Mesenchymal stem cell (in vitro differentiated cells and primary cell): ENCODE results near the gene C13orf46.

Experiments
- DNase-seq: peaks from one replicate; pipeline ENCODE4 v3.0.0-alpha.2; 2013
- H2AFZ ChIP-seq: one replicate; pipeline ENCODE4 v1.6.1; 2013; ENCODE audit warnings: low read depth, mild to moderate bottlenecking, control low read depth, inconsistent platforms, low read length, moderate library complexity
- H2AK5ac ChIP-seq: 2 replicates; pipeline ENCODE4 v1.6.1; 2013; ENCODE audit warnings: low read length, moderate library complexity, mild to moderate bottlenecking, inconsistent platforms; ENCODE audit not compliant: severe bottlenecking
- H2BK120ac ChIP-seq: one replicate; pipeline ENCODE4 v1.6.1; 2013; ENCODE audit warnings: low read depth, mild to moderate bottlenecking, inconsistent platforms, low read length, moderate library complexity
- H2BK12ac ChIP-seq, 2 experiments: one replicate each; pipeline ENCODE4 v1.6.1; 2013; ENCODE audit warnings: inconsistent platforms in 2 of 2, low read length in 2 of 2, mild to moderate bottlenecking in 2 of 2, moderate library complexity in 2 of 2, control low read depth in 1 of 2
- H2BK15ac ChIP-seq: one replicate; pipeline ENCODE4 v1.6.1; 2013; ENCODE audit warnings: mild to moderate bottlenecking, low read depth, inconsistent platforms; ENCODE audit not compliant: poor library complexity, severe bottlenecking
- H2BK5ac ChIP-seq: 2 replicates; pipeline ENCODE4 v1.6.1; 2013; ENCODE audit warnings: low read depth, mild to moderate bottlenecking, low read length, control low read depth, inconsistent platforms; ENCODE audit not compliant: poor library complexity, severe bottlenecking
- H3K14ac ChIP-seq, 2 experiments: one replicate each; pipeline ENCODE4 v1.6.1; 2013; ENCODE audit warnings: inconsistent platforms in 2 of 2, low read length in 2 of 2, control low read depth in 1 of 2, mild to moderate bottlenecking in 1 of 2, moderate library complexity in 1 of 2
- H3K18ac ChIP-seq, 2 experiments: one replicate each; pipeline ENCODE4 v1.6.1; 2013; ENCODE audit warnings: inconsistent platforms in 2 of 2, low read length in 2 of 2, control low read depth in 1 of 2, low read depth in 1 of 2, mild to moderate bottlenecking in 1 of 2
- H3K23ac ChIP-seq, 2 experiments: one replicate each; pipeline ENCODE4 v1.6.1; 2013; ENCODE audit warnings: inconsistent platforms in 2 of 2, low read length in 2 of 2, mild to moderate bottlenecking in 2 of 2, moderate library complexity in 2 of 2, control low read depth in 1 of 2
- H3K27ac ChIP-seq: 2 replicates; pipeline ENCODE4 v1.5.1; 2013; ENCODE audit warnings: mild to moderate bottlenecking, moderate library complexity, low read length, control low read depth, inconsistent platforms; ENCODE audit not compliant: poor library complexity, severe bottlenecking
- H3K27me3 ChIP-seq, 2 experiments: 2 replicates each; pipeline versions ENCODE4 v1.6.1 to v1.7.0; 2013; ENCODE audit warnings: low read length in 2 of 2, mild to moderate bottlenecking in 2 of 2, moderate library complexity in 2 of 2, control low read depth in 1 of 2, inconsistent platforms in 1 of 2; ENCODE audit not compliant: control insufficient read depth in 1 of 2, insufficient read depth in 1 of 2
- H3K36me3 ChIP-seq, 2 experiments: 2 replicates each; pipeline versions ENCODE4 v1.6.1 to v1.7.0; 2013; ENCODE audit warnings: low read length in 2 of 2, control low read depth in 1 of 2, inconsistent platforms in 1 of 2, low read depth in 1 of 2, mild to moderate bottlenecking in 1 of 2; ENCODE audit not compliant: insufficient read depth in 2 of 2, control insufficient read depth in 1 of 2
- H3K4ac ChIP-seq, 2 experiments: one replicate each; pipeline ENCODE4 v1.6.1; 2013; ENCODE audit warnings: inconsistent platforms in 2 of 2, low read length in 2 of 2, mild to moderate bottlenecking in 2 of 2, moderate library complexity in 2 of 2, control low read depth in 1 of 2, low read depth in 1 of 2
- H3K4me1 ChIP-seq: 2 replicates; pipeline ENCODE4 v1.6.1; 2013; ENCODE audit warnings: low read depth, low read length, control low read depth; ENCODE audit not compliant: control insufficient read depth, insufficient read depth
- H3K4me2 ChIP-seq: 2 replicates; pipeline ENCODE4 v1.6.1; 2013; ENCODE audit warnings: low read length, mild to moderate bottlenecking, inconsistent platforms; ENCODE audit not compliant: poor library complexity, severe bottlenecking
- H3K4me3 ChIP-seq, 2 experiments: 2 replicates each; pipeline versions ENCODE4 v1.5.1 to v1.7.0; 2013; ENCODE audit warnings: low read length in 2 of 2, mild to moderate bottlenecking in 2 of 2, control low read depth in 1 of 2, low read depth in 1 of 2; ENCODE audit not compliant: insufficient read depth in 1 of 2
- H3K79me1 ChIP-seq: replicated peaks from 2 replicates; pipeline ENCODE4 v1.6.1; 2013; ENCODE audit warnings: mild to moderate bottlenecking, control low read depth, low read length, inconsistent platforms; ENCODE audit not compliant: poor library complexity, severe bottlenecking
- H3K9ac ChIP-seq: 2 replicates; pipeline ENCODE4 v1.7.0; 2013; ENCODE audit warnings: mild to moderate bottlenecking, low read length, moderate library complexity
- H3K9me3 ChIP-seq: 2 replicates; pipeline ENCODE4 v1.7.0; 2013; ENCODE audit warnings: mild to moderate bottlenecking, low read length; ENCODE audit not compliant: control insufficient read depth
- H4K8ac ChIP-seq: one replicate; pipeline ENCODE4 v1.6.1; 2013; ENCODE audit warnings: inconsistent platforms, mild to moderate bottlenecking, low read length, moderate library complexity
- H4K91ac ChIP-seq: one replicate; pipeline ENCODE4 v1.6.1; 2013; ENCODE audit warnings: mild to moderate bottlenecking, low read length, inconsistent platforms
- WGBS: methylation state at CpG from one replicate; pipeline ENCODE4 v1.1.7; 2013; ENCODE audit warnings: mixed read lengths; 5-methylcytosine and 5-hydroxymethylcytosine counted together

The C13orf46 gene

DNA sequence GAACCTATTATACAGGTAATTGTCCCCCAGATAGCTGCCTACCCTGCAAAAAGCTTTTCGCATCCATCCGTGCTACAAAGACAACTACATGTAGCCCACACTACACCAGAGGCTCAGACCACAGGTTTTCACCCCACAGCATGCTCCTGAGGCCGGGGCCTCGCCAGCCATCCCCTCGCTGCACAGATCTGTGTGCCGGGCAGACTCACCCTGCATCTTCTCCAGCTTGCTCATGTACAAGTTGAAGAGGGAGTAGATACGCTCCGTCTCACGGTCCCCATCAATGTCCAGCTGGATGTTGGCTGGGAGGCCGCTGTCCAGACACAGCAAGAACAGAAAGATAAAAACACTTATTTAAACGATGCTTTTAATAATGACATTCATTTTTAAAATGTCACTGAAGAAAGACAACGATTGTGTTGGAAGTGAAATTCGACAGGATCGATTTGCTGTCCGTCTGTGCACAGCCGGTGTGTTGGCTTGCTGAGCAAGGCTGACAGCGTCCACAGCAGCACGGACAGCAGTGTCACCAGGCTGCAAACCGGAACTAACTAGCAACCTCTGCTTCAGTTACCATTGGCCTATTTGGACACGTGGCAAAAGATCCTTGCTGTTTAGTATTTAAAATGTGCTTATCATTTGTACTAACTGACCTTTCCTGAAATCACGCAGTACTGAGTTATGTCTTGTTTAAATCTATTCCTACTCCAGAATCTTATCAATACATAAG, 18.6 kb upstream of the C13orf46 start:
- Histone ChIP-seq H3K4me3 (no peak overlapping the region), H3K9me3 (no peaks in the 10 kb centered on the region), H2BK120ac (no peak overlapping the region), H3K18ac (no peak overlapping the region), H3K36me3 (peaks cover 73 to 76% of the 10 kb centered on the region in 2 experiments), H3K27ac (no peak overlapping the region), H3K4ac (no peak overlapping the region), H3K14ac (no peak overlapping the region), H2AK5ac (no peak overlapping the region), H4K91ac (no peak overlapping the region), H3K9ac (no peak overlapping the region), H2AFZ (no peak overlapping the region), H3K23ac (no peak overlapping the region), H3K4me2 (no peak overlapping the region), H2BK12ac (no peak overlapping the region), H2BK15ac (no peak overlapping the region), H3K79me1 (peaks cover 34% of the 10 kb centered on the region), H3K27me3 (no peaks in the 10 kb centered on the region), H2BK5ac (no peak overlapping the region), H4K8ac (no peak overlapping the region), H3K4me1 (peaks cover 18% of the 10 kb centered on the region)
- WGBS: 99% methylated on average over 17 of the region's 21 CpGs
- DNase-seq: no peak

DNA sequence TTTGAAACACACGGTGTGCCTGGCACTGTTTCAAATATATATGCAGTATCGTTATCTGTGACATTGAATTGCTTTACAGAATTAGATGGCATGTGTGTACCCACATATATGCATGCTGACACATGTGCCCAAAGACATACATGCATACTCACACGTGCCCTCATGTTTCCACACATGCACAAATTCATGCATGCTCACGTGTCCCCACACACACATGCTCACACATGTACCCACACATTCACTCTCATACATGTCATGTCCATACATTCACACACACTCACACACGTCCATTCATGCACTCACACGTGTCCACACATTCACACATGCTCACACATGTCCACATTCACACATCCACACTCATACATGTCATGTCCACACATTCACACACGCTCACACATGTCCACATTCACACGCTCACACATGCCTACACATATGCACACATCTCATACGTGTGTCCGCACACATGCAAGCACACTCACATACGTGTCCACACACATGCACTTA, 17.9 kb upstream of the C13orf46 start:
- no peak overlapping the region for H3K27ac ChIP-seq
- H3K9ac ChIP-seq: no peak overlapping the region
- H2AK5ac ChIP-seq: no peak overlapping the region
- no peak overlapping the region for H2BK15ac ChIP-seq
- H4K91ac ChIP-seq: no peak overlapping the region
- peaks cover 66 to 70% of the 10 kb centered on the region in 2 experiments for H3K36me3 ChIP-seq
- H2BK12ac ChIP-seq: no peak overlapping the region
- no peak for DNase-seq
- no peaks in the 10 kb centered on the region for H3K9me3 ChIP-seq
- no peak overlapping the region for H3K4me3 ChIP-seq
- H3K4me1 ChIP-seq: peaks cover 13% of the 10 kb centered on the region
- H3K79me1 ChIP-seq: peaks cover 27% of the 10 kb centered on the region
- H4K8ac ChIP-seq: no peak overlapping the region
- H2AFZ ChIP-seq: no peak overlapping the region
- H3K4ac ChIP-seq: no peak overlapping the region
- no peaks in the 10 kb centered on the region for H3K27me3 ChIP-seq
- peak overlapping the region in 1 of 2 experiments; percentile 82 for H3K14ac ChIP-seq
- 97% methylated on average over 10 of the region's 11 CpGs for WGBS
- no peak overlapping the region for H3K23ac ChIP-seq
- H3K18ac ChIP-seq: no peak overlapping the region
- no peak overlapping the region for H2BK120ac ChIP-seq
- no peak overlapping the region for H2BK5ac ChIP-seq
- no peak overlapping the region for H3K4me2 ChIP-seq

GRCh38 chr13:113991191-113991669, 17.4 kb upstream of the C13orf46 start:
- Histone ChIP-seq H2BK15ac (no peak overlapping the region), H3K4me3 (no peak overlapping the region), H3K4me2 (no peak overlapping the region), H2AK5ac (no peak overlapping the region), H3K4me1 (peaks cover 8% of the 10 kb centered on the region), H4K8ac (no peak overlapping the region), H3K14ac (no peak overlapping the region), H4K91ac (no peak overlapping the region), H2BK5ac (no peak overlapping the region), H3K27me3 (no peaks in the 10 kb centered on the region), H2BK120ac (no peak overlapping the region), H3K36me3 (peaks cover 61 to 65% of the 10 kb centered on the region in 2 experiments), H3K18ac (no peak overlapping the region), H3K79me1 (peaks cover 24% of the 10 kb centered on the region), H2AFZ (no peak overlapping the region), H3K9me3 (no peaks in the 10 kb centered on the region), H3K27ac (no peak overlapping the region), H3K9ac (no peak overlapping the region), H2BK12ac (no peak overlapping the region), H3K23ac (no peak overlapping the region), H3K4ac (no peak overlapping the region)
- 94% methylated on average over 10 of the region's 10 CpGs for WGBS
- DNase-seq: no peak

DNA sequence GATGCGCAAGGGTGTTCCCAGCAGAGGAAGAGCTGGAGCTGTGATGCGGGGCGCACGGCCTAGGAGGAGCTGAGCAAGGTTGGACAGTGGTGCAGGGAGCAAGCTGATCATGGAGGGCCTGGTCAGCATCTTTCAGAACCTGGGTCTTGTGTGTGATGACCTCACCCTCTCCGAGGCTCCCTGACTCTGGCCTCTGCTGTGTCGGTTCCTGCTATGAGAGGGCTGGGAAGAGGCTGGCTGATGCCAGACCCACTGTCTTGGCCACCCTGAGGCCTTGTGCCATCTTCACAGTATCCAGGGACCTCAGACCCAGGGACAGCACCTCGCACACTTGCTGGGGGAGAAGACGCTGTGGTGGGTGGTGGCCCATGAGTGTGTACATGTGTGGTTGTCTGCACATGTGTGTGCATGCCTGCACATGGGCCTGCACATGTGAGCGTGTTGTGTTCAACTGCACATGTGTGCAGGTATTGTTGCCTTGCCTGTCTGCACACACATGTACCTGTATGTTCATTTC, 16.5 kb upstream of the C13orf46 start:
- Histone ChIP-seq H2BK15ac (no peak overlapping the region), H3K27me3 (no peaks in the 10 kb centered on the region)
- WGBS: 97% methylated on average over 9 of the region's 9 CpGs

More for the DNA sequence above, 16.5 kb upstream of the C13orf46 start:
- H3K23ac ChIP-seq: no peak overlapping the region
- peaks cover 24% of the 10 kb centered on the region for H3K79me1 ChIP-seq
- H3K27ac ChIP-seq: no peak overlapping the region
- no peak overlapping the region for H4K91ac ChIP-seq
- H2AK5ac ChIP-seq: no peak overlapping the region
- H3K4me3 ChIP-seq: no peak overlapping the region
- no peak overlapping the region for H3K18ac ChIP-seq
- no peak overlapping the region for H3K4ac ChIP-seq
- H3K4me1 ChIP-seq: peaks cover 7% of the 10 kb centered on the region
- no peak overlapping the region for H3K4me2 ChIP-seq
- no peak overlapping the region for H4K8ac ChIP-seq
- H3K14ac ChIP-seq: peak overlapping the region in 1 of 2 experiments; percentile 20
- no peaks in the 10 kb centered on the region for H3K9me3 ChIP-seq
- no peak overlapping the region for H3K9ac ChIP-seq
- H3K36me3 ChIP-seq: peaks cover 55 to 62% of the 10 kb centered on the region in 2 experiments
- no peak overlapping the region for H2BK5ac ChIP-seq
- no peak overlapping the region for H2AFZ ChIP-seq
- no peak overlapping the region for H2BK120ac ChIP-seq
- no peak for DNase-seq
- H2BK12ac ChIP-seq: peak overlapping the region in 1 of 2 experiments; percentile 49
